ENCODE measurements around the gene TSKU. TPM values are rescaled to one million over a fixed set of nuclear protein-coding genes. Genes with fewer than 3 reads are reported as not detected.

The TSKU gene
- polyA plus RNA-seq, 1 of the 3 experiments (the other 2 are of a cell fraction): 20.7 TPM

DNA sequence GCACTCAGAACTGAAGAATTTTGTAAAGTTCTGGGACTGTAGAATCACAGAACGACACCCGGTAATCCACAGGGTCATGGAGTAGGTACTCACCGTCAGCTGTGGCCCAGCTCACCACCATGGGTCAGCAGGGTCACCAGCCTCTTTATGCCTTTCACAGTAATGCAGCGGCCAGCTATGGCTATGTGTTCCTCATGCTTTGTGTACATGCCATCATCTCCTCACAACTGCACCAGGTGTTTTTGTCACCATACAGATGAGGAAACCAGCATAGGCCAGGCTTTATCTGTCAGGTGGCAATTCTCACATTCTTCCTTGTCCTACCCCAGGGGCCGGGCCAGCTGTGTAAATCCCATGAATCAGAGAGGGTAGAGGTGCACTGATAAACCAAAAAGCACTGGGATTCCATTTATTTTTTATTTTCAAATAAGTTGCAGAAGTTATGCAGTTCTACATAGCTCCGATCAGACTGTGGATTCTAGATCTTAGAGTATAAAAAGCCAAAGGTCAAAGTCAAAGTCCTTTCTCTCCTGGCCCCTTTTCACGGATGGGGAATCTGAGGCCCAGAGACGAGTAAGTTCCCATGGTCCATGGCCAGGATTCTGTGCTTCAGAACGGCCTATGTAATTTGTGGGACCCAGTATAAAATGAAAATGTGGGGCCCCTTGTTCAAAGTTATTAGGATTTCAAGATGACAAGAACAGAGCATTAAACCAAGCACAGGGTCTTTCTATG, 17.5 kb downstream of the TSKU start:
- Histone ChIP-seq H3K79me2 (ENCODE audit: insufficient read depth) (peaks cover 4% of the 10 kb centered on the region; the same call in 1 of the 2 replicates), H3F3A (replicated peaks; ENCODE audit: insufficient read depth) (peaks cover 4% of the 10 kb centered on the region), H3K9me3 (no peaks in the 10 kb centered on the region), H3K4me1 (ENCODE audit: control insufficient read depth in 1 of 2, insufficient read depth in 2 of 2, low read depth in 1 of 2, low read length in 1 of 2) (peaks cover 0 to 8% of the 10 kb centered on the region in 2 experiments; a peak in 1 of 4 replicates), H3K4me2 (no peak overlapping the region), H3K9ac (no peak overlapping the region), H3K4me3 (ENCODE audit: low read depth in 2 of 2, low read length in 1 of 2) (no peak overlapping the region), H3K27me3 (ENCODE audit: insufficient read depth) (no peaks in the 10 kb centered on the region), H4K20me1 (ENCODE audit: insufficient read depth) (peaks cover 20% of the 10 kb centered on the region), H3K9me2 (no peaks in the 10 kb centered on the region), H3K27ac (ENCODE audit: low read depth in 2 of 2, low read length in 1 of 2) (no peak overlapping the region), H2AFZ (ENCODE audit: low read depth) (no peak overlapping the region), H3K36me3 (replicated peaks in 1 of 2; ENCODE audit: control insufficient read depth in 1 of 2, insufficient read depth in 2 of 2, low read length in 1 of 2) (peaks cover 0 to 12% of the 10 kb centered on the region in 2 experiments)
- TF ChIP-seq SIN3A (IDR thresholded peaks at IDR 0.05; ENCODE audit: borderline replicate concordance, low read depth, low read length) (no peak), FOXM1 (IDR thresholded peaks at IDR 0.05; ENCODE audit: low read depth) (no peak), JUND (IDR thresholded peaks at IDR 0.05) (no peak), TEAD4 (IDR thresholded peaks at IDR 0.05; ENCODE audit: borderline replicate concordance, insufficient read depth) (no peak), EZH2phosphoT487 (IDR thresholded peaks at IDR 0.05; ENCODE audit: borderline replicate concordance, low read depth) (no peak), RXRA (IDR thresholded peaks at IDR 0.05; ENCODE audit: borderline replicate concordance, low read depth) (no peak), ELF1 (IDR thresholded peaks at IDR 0.05) (no peak), SMC3 (IDR thresholded peaks at IDR 0.05; ENCODE audit: low read depth, low read length) (no peak), RCOR1 (IDR thresholded peaks at IDR 0.05; ENCODE audit: low read length) (no peak)
- TF ChIP-seq, protein P1, sequence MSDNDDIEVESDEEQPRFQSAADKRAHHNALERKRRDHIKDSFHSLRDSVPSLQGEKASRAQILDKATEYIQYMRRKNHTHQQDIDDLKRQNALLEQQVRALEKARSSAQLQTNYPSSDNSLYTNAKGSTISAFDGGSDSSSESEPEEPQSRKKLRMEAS (IDR thresholded peaks at IDR 0.05; ENCODE audit: low read depth): no peak
- 83% methylated on average over 9 of the region's 9 CpGs for WGBS (ENCODE audit: low lambda C conversion rate)
- CTCF ChIA-PET: interaction anchor here (1.4 to 10.0 kb wide), 6 partner anchors 9 to 120 kb away, joined by 3 to 205 read pairs (median 8); no protein-coding TSS in a partner anchor
- POLR2A ChIA-PET: no interaction called here
- no peak for DNase-seq

DNA sequence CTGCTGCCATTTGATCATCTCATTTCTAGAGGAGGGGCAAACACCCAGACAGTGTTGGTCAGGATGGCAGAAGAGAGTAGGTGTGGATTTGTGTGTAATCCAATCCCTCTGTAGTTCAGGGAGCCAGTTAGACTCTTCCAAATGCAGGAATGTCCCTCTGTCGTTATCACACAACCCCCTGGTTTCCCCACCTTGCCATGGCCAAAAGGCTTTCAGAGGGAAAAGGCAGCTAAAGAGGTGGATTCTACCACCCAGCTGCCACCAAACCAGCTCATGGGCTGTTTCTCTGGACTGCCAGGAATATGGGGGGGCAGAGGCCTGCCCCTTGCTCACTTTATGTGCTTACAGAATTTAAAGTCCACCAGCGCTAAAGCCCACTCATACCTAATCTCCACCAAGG, 18.1 kb downstream of the TSKU start:
- H2AFZ ChIP-seq (ENCODE audit: low read depth): no peak overlapping the region
- H3K36me3 ChIP-seq (replicated peaks in 1 of 2; ENCODE audit: control insufficient read depth in 1 of 2, insufficient read depth in 2 of 2, low read length in 1 of 2): peaks cover 0 to 6% of the 10 kb centered on the region in 2 experiments
- no peak overlapping the region for H3K27ac ChIP-seq (ENCODE audit: low read depth in 2 of 2, low read length in 1 of 2)
- ChIA-PET POLR2A (no interaction called here), CTCF (interaction anchor here (1.0 to 10.0 kb wide), 8 partner anchors 9 to 290 kb away, joined by 3 to 205 read pairs (median 6); no protein-coding TSS in a partner anchor)
- peaks cover 20% of the 10 kb centered on the region for H4K20me1 ChIP-seq (ENCODE audit: insufficient read depth)
- no peaks in the 10 kb centered on the region for H3K27me3 ChIP-seq (ENCODE audit: insufficient read depth)
- peaks cover 0 to 8% of the 10 kb centered on the region in 2 experiments; a peak in 1 of 4 replicates for H3K4me1 ChIP-seq (ENCODE audit: control insufficient read depth in 1 of 2, insufficient read depth in 2 of 2, low read depth in 1 of 2, low read length in 1 of 2)
- H3F3A ChIP-seq (replicated peaks; ENCODE audit: insufficient read depth): peaks cover 4% of the 10 kb centered on the region
- H3K9me2 ChIP-seq: no peaks in the 10 kb centered on the region
- WGBS (ENCODE audit: low lambda C conversion rate): 80% methylated on average over 2 of the region's 2 CpGs
- H3K9me3 ChIP-seq: no peaks in the 10 kb centered on the region
- no peak overlapping the region for H3K4me3 ChIP-seq (ENCODE audit: low read depth in 2 of 2, low read length in 1 of 2)
- H3K79me2 ChIP-seq (ENCODE audit: insufficient read depth): peaks cover 4% of the 10 kb centered on the region; the same call in 1 of the 2 replicates
- no peak for DNase-seq
- no peak overlapping the region for H3K4me2 ChIP-seq
- no peak overlapping the region for H3K9ac ChIP-seq
- TF ChIP-seq GABPA (IDR thresholded peaks at IDR 0.05; ENCODE audit: low read depth) (no peak), RXRA (IDR thresholded peaks at IDR 0.05; ENCODE audit: borderline replicate concordance, low read depth) (no peak), RCOR1 (IDR thresholded peaks at IDR 0.05; ENCODE audit: low read length) (no peak)
- TF ChIP-seq, protein P1 (IDR thresholded peaks at IDR 0.05; ENCODE audit: low read depth): no peak

Data from SK-N-SH (cell line).